Ovary (tissue), 9 donors: Measurements from ENCODE around the gene KCTD18. TPM values are rescaled to one million over a fixed set of nuclear protein-coding genes. Genes with fewer than 3 reads are reported as not detected.

Source experiments
- DNase-seq, 5 donors: peaks; one replicate each; pipeline ENCODE4 v3.0.0-alpha.2; 2019 to 2020
- H3K27ac ChIP-seq, 2 donors: fragments of 200-600 bp; one replicate each; pipeline versions ENCODE4 v1.5.1 to v1.8.0; 2019 to 2022
- H3K27me3 ChIP-seq: fragments of 200-600 bp; one replicate; pipeline ENCODE4 v1.8.0; 2022
- H3K36me3 ChIP-seq: fragments of 200-600 bp; sonication (generic); one replicate; pipeline ENCODE4 v1.5.1; 2019
- H3K4me1 ChIP-seq: one replicate; pipeline ENCODE4 v1.8.1; 2013; ENCODE audit warnings: mild to moderate bottlenecking, moderate library complexity; ENCODE audit not compliant: insufficient read depth
- H3K4me3 ChIP-seq: fragments of 200-600 bp; sonication (generic); one replicate; pipeline ENCODE4 v1.5.1; 2017
- H3K9me3 ChIP-seq, 2 donors: fragments of 200-600 bp in 1 of 2; sonication (generic) in 1 of 2; one replicate each; pipeline versions ENCODE4 v1.5.1 to v1.8.1; 2013 to 2019; ENCODE audit warnings: mild to moderate bottlenecking in 1 of 2, moderate library complexity in 1 of 2
- EP300 ChIP-seq: sonication (generic); formaldehyde crosslinking; IDR thresholded peaks from one replicate; pipeline ENCODE4 v1.6.1; 2017; ENCODE audit warnings: antibody characterized with exemption
- POLR2A ChIP-seq: fragments of 450-650 bp; IDR thresholded peaks from one replicate; pipeline ENCODE4 v1.6.1; 2017; ENCODE audit warnings: antibody characterized with exemption, mild to moderate bottlenecking, moderate library complexity
- WGBS, 3 donors: extraction: QIAGEN DNeasy Blood & Tissue Kit in 1 of 3; methylation state at CpG; one replicate each; pipeline versions ENCODE4 v1.1.5 to v1.1.7; 2013 to 2017; 5-methylcytosine and 5-hydroxymethylcytosine counted together
- intact Hi-C, 4 donors: fragments of 100-400 bp; cut with DNase I; formaldehyde crosslinking; loops; one replicate each; pipeline versions ENCODE4 v1.11.0 to v1.15.1; 2022 to 2023
- polyA plus RNA-seq, 2 donors: library from polyadenylated mRNA; stranded (reverse); fragments of 200-250 nt in 1 of 2; fragments of 350-450 nt in 1 of 2; fragmentation: Illumina TruSeq in 1 of 2; extraction: RNeasy Lipid Tissue Mini Kit (QIAGEN cat#74804) in 1 of 2; gene quantifications; one replicate each; pipeline ENCODE4 v1.2.3, GENCODE V29; 2013 to 2014
- total RNA-seq, 7 donors: library from RNA; depleted of rRNA in 2 of 7; stranded (reverse); fragments of >200 nt in 2 of 7; fragmentation: NEBNext Ultra II Directional in 3 of 7; extraction: Animal tissue kit (Norgen Biotek cat#: 25700) in 3 of 7; gene quantifications; one replicate each; pipeline versions ENCODE4 v1.1.0 to v1.2.4, GENCODE V29; 2016 to 2023
- TF ChIP-seq, protein P1 (sequence below), 3 donors: fragments of 450-650 bp in 2 of 3; fragments of 200-600 bp in 1 of 3; IDR thresholded peaks; one replicate each; pipeline versions ENCODE4 v1.5.1 to v1.8.0; 2016 to 2022; ENCODE audit warnings: antibody characterized with exemption in 3 of 3, mild to moderate bottlenecking in 1 of 3
- donor health status: DM: no; HTN: no; CAD: no; lungs with moderate emphysema.
- donor health status: DM: no; HTN: no; CAD: no.
- donor health status: Bipolar disorder and iron deficiency.
- donor health status: DM: yes; HTN: yes; CAD: no.
- donor health status: DM: no; HTN: no; CAD: no.
- donor health status: DM: yes; HTN: yes; CAD: no.

KCTD18 gene
- total and polyA plus RNA-seq, 9 donors: 9.5 to 15.1 (median 12.1) TPM

DNA sequence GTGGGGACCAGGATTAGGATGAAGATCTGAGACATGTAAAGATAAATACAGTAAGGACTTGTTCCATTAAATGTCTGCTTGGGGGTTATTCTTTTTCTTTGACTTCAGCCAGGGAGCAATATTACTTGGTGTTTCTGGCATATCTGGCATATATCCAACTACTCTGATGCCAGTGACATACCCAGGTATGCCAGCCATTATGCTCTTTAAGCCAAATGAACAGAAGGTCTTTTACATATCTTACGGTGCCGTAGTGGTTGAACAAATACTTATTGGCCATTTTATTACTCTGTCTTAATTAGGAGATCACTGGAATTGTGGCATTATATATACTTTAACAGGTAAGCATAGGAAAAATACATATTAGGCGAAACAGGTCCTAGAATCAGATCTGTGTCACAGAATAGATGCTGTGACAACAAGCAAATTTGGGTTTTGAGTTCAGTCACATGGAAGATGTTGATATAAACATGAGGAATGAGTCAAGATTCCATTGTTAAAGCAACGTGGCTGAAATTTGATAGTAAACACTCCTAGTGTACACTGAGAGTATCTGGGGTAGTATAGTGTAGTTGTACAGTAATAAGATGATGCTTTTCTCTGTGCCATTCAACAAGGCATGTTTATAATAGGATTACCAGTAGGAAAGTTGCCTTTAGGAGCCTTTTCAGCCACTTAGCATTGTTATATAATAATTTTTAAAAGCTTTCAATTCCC, 62.6 kb downstream of the KCTD18 start:
- no peak overlapping the region for H3K4me3 ChIP-seq
- intact Hi-C loops: no loop called here
- no peaks in the 10 kb centered on the region for H3K9me3 ChIP-seq
- H3K4me1 ChIP-seq: peaks cover under 1% of the 10 kb centered on the region
- H3K27ac ChIP-seq: no peak overlapping the region
- TF ChIP-seq, protein P1, sequence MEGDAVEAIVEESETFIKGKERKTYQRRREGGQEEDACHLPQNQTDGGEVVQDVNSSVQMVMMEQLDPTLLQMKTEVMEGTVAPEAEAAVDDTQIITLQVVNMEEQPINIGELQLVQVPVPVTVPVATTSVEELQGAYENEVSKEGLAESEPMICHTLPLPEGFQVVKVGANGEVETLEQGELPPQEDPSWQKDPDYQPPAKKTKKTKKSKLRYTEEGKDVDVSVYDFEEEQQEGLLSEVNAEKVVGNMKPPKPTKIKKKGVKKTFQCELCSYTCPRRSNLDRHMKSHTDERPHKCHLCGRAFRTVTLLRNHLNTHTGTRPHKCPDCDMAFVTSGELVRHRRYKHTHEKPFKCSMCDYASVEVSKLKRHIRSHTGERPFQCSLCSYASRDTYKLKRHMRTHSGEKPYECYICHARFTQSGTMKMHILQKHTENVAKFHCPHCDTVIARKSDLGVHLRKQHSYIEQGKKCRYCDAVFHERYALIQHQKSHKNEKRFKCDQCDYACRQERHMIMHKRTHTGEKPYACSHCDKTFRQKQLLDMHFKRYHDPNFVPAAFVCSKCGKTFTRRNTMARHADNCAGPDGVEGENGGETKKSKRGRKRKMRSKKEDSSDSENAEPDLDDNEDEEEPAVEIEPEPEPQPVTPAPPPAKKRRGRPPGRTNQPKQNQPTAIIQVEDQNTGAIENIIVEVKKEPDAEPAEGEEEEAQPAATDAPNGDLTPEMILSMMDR (IDR thresholded peaks at IDR 0.05): no peak
- no peak for TF ChIP-seq EP300
- no peak for TF ChIP-seq POLR2A
- 71 to 90% (median 88%) methylated on average over 4 of the region's 4 CpGs for WGBS, 3 donors
- H3K36me3 ChIP-seq: no peaks in the 10 kb centered on the region
- no peaks in the 10 kb centered on the region for H3K27me3 ChIP-seq
- no peak for DNase-seq

DNA sequence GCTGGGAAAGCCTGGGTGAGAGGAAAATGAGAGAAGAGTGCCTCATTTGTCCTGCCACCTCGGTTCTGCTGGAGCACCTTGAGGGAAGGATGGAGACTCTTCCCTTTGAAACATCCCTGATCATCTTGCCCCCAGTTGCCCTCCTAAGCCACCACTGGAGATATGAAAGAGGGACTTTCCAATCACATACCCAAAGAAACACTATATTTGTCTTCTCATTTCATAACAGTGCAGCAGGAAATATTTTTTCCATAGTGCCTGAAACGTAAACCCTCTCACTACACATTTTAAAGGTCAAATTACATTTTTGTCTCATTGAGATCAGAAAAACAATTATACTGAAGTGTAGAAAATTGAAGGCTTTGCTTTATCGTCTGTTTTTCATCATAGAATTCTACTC, 63.3 kb downstream of the KCTD18 start:
- no peaks in the 10 kb centered on the region for H3K27me3 ChIP-seq
- intact Hi-C loops: no loop called here
- no peak overlapping the region for H3K4me3 ChIP-seq
- no peaks in the 10 kb centered on the region for H3K36me3 ChIP-seq
- no peak overlapping the region for H3K27ac ChIP-seq
- H3K9me3 ChIP-seq: no peaks in the 10 kb centered on the region
- DNase-seq: no peak
- WGBS, 3 donors: 80 to 87% (median 80%) methylated on average over 3 of the region's 3 CpGs
- TF ChIP-seq EP300 (no peak), POLR2A (no peak)
- TF ChIP-seq, protein P1 (IDR thresholded peaks at IDR 0.05): no peak
- H3K4me1 ChIP-seq: peaks cover 2% of the 10 kb centered on the region

DNA sequence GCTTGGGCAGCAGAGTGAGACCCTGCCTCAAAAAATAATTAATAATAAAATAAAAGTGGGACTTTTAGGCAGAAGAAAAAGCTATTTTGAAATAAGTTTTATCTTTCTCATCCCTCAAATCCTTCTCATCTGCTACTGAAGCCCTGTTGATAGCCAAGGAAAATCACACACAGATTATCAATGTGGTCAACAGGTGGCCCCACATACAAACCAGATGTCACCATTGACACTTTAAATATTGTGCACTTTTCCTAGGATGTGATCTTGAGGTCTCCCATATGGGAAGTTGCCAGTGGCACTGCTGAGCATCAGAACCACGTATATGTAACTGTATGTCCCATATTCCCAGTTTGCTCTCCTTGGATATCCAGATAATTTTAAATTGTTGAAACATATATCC, 64.6 kb downstream of the KCTD18 start:
- no peaks in the 10 kb centered on the region for H3K36me3 ChIP-seq
- 88 to 90% (median 90%) methylated on average over 1 of the region's 1 CpG for WGBS, 3 donors
- intact Hi-C loops: no loop called here

DNA sequence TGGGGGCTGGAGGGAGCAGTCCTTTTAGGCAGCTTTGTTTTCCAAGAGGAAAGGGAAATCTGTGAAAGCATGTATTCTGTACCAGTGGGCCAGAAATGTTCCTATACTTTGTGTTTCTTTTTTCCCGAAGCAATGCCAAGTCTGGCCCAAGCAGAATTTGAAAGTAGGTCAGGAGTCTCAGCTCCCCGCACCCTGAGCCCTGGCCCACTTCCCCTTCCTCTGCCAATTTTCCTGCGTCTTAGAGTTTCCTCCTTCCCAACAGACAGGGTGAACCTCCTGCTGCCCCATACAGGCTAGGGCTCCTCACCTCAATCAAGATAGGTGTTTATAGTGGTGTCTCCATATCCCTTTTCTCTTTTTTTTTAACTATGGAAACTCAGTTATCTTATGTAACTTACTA, 65.3 kb downstream of the KCTD18 start:
- H3K9me3 ChIP-seq: no peaks in the 10 kb centered on the region
- no peak overlapping the region for H3K4me3 ChIP-seq
- H3K36me3 ChIP-seq: no peaks in the 10 kb centered on the region
- TF ChIP-seq POLR2A (no peak), EP300 (no peak)
- TF ChIP-seq, protein P1 (IDR thresholded peaks at IDR 0.05): no peak
- intact Hi-C loops: no loop called here
- WGBS, 3 donors: 64 to 87% (median 84%) methylated on average over 3 of the region's 3 CpGs
- no peak overlapping the region for H3K27ac ChIP-seq
- DNase-seq: no peak
- H3K27me3 ChIP-seq: no peaks in the 10 kb centered on the region
- H3K4me1 ChIP-seq: peaks cover 2% of the 10 kb centered on the region

More for the DNA sequence above, 64.6 kb downstream of the KCTD18 start:
- Histone ChIP-seq H3K27me3 (no peaks in the 10 kb centered on the region), H3K9me3 (no peaks in the 10 kb centered on the region), H3K4me3 (no peak overlapping the region), H3K27ac (no peak overlapping the region), H3K4me1 (peaks cover 2% of the 10 kb centered on the region)
- DNase-seq: no peak
- TF ChIP-seq POLR2A (no peak), EP300 (no peak)
- TF ChIP-seq, protein P1 (IDR thresholded peaks at IDR 0.05): no peak
